HFF-Myc (cell line): ENCODE data around the gene GOLIM4.

Source experiments
- DNase-seq: peaks from one replicate; pipeline ENCODE4 v3.0.0-alpha.2; 2011; ENCODE audit warnings: low read depth; ENCODE audit errors: extremely low read depth
- H3K4me3 ChIP-seq: replicated peaks from 2 replicates; pipeline ENCODE4 v1.5.1; 2011; ENCODE audit warnings: low read depth, mild to moderate bottlenecking, control low read depth, low read length
- TF ChIP-seq, protein P1 (sequence below): IDR thresholded peaks from 2 replicates; pipeline ENCODE4 v1.5.1; 2012; ENCODE audit warnings: mild to moderate bottlenecking, low read depth, low read length, control low read depth; ENCODE audit errors: missing control alignments

GOLIM4 gene

DNA sequence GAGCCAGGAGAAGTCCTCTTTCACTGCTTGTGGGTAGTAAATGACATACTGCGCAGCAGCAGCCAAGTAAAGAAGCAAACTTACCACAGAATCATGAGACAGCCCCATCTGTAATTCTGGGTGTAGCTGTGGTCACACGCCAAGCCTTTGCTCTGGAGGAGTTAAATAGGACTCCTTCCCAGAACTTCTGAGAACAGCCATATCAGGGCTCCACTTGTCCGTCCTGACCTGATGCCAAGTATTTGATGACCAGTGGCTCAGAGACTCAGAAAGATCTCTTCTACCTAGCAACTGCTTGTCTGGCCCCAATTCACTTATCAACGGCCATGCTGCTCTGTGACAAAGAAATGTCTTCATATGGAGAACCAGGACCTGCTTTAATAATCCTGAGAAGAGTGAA is 20.6 kb upstream of the GOLIM4 start:
- no peak for DNase-seq
- TF ChIP-seq, protein P1, sequence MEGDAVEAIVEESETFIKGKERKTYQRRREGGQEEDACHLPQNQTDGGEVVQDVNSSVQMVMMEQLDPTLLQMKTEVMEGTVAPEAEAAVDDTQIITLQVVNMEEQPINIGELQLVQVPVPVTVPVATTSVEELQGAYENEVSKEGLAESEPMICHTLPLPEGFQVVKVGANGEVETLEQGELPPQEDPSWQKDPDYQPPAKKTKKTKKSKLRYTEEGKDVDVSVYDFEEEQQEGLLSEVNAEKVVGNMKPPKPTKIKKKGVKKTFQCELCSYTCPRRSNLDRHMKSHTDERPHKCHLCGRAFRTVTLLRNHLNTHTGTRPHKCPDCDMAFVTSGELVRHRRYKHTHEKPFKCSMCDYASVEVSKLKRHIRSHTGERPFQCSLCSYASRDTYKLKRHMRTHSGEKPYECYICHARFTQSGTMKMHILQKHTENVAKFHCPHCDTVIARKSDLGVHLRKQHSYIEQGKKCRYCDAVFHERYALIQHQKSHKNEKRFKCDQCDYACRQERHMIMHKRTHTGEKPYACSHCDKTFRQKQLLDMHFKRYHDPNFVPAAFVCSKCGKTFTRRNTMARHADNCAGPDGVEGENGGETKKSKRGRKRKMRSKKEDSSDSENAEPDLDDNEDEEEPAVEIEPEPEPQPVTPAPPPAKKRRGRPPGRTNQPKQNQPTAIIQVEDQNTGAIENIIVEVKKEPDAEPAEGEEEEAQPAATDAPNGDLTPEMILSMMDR: no peak
- no peak overlapping the region for H3K4me3 ChIP-seq

DNA sequence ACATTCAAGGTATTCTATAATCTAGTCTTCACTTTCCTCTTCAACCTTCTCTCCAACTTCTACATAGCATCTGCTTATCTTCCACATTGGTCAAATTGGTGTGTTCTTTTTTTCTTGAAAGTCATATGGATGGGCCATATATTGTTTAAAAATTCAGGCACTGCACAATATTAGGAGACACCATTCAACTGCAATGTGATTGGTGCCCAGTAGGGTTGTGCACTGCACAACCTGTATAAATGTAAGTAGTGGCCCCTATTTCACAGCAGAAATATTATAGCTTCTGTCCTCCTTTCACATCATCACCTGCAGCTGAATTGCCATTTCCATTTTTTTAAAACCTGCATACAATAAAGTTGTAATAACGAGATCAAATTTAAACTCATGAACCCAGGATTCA is 18.1 kb upstream of the GOLIM4 start:
- no peak overlapping the region for H3K4me3 ChIP-seq
- TF ChIP-seq, protein P1: no peak
- DNase-seq: no peak

DNA sequence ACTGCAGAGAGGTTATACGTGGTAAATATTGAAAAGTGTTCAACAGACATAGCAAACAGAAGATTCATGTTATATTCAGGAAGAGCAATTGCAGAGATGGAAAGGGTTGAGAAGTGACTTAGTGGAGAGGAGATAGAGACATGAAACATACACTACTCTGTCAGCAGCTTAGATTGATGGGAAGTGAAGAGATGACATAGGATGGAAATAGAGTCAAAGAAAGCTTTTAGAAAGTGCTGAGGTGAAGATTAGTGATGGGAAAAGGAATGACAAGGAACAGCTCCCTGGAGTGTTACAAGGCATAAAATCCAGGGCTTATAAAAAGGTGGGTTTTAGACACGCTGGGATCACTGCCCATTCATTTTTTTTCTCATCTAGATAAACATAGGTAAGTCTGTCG is 17.2 kb upstream of the GOLIM4 start:
- DNase-seq: no peak
- H3K4me3 ChIP-seq: no peak overlapping the region
- TF ChIP-seq, protein P1: no peak

DNA sequence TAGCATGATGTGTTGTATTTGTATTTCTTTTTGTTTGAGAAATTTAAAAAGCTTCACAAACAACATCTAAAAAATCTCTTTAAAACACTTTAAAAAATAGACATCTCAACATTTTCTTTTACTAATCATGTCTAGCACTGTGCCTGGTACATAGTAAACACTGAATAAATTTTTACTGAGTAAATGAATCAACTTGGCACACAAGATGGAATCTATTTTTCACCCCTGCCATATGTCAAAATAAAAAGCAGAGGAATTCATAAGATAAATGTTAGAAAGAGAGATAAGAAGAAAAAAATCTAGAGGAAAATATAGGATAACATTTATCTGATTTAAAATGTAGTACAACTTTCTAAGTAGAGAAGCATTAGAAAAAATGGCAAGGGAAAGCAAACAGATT is 8.6 kb upstream of the GOLIM4 start:
- TF ChIP-seq, protein P1: no peak
- no peak for DNase-seq

DNA sequence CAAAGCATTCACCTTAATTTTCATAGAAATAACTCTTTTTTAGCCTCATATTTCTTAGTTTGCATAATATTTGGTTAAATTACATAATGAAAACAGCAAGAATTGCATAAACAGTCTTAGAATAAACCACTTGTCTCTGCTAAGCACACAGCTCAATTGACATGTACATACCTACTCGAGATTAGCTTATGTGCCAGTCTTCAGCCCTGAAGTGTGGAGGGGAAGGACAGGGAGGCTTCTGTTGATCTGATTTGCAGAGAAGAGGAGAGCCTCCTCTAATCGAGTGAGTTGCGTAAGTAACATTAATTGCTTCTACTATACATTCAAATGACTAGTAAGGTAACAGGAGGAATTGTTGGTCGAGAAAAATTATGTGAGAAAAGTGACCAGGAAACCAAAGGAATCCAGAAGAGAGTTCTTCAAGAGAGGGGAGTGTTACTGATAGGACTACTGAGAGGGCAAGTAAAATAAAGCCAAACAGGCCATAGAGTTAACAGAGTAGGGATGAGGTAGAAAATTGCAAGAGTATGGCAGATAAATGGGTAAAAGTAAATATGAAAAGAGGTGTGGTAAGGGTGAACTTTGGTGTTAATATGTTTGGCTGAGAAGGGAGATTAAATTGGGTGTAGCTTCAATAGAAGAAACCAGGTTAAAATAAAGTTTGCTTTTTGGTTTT is 7.1 kb upstream of the GOLIM4 start:
- DNase-seq: no peak
- TF ChIP-seq, protein P1: no peak
- H3K4me3 ChIP-seq: no peak overlapping the region

More for the DNA sequence above, 8.6 kb upstream of the GOLIM4 start:
- H3K4me3 ChIP-seq: no peak overlapping the region

DNA sequence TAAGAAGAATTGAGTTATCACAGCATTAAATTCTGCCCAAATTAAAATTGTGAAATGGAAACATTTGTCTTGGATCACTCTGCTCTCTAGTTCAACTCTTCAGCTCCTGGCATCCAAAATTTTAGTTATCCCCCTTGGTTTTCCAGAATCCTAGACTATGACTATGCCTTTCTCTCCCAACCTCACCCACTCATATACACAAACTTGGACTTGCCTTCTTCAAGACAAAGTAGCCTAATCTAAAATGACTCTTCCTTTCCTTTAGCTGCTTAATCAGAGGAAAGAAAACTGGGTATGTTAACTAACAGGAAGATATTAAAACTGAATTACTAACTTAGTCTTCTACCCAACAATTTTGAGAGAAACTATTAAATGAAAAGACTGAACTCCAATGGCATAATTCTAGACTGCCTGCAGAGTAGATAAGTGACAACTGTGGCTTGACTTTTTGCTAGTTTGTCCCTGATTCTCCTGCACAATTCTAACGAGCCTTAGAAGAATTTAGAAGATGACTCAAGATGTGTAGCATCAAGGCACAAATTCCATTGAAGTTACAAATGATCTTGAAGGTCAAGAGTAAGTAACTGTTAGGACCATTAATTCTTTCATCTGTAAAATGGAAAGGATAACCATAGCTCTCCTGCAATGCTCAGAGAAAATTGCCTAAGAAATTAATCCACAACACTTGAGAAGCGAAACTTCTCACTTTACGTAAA is 5.2 kb upstream of the GOLIM4 start:
- TF ChIP-seq, protein P1: no peak
- DNase-seq: no peak
- H3K4me3 ChIP-seq: no peak overlapping the region

DNA sequence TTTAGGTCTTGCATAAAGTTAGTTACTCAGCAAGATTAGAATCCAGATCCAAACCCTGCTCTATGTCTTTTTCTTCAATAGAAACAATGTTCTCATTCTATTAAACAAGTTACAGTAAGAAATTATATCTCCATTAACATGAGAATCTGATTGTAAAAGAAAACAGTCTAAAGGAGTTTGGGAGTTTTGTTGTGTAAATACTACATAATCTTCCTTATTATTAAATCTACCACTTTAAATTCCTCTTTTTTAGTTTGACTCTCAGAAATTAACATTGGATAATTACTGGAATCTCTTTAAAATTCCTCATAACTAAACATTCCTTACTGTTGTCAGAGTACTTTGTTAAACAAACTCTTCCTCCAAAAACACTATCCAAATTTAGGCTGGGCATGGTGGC is 1.7 kb upstream of the GOLIM4 start:
- DNase-seq: no peak
- TF ChIP-seq, protein P1: no peak
- H3K4me3 ChIP-seq: no peak overlapping the region
